HL-60/S4 treated with retinoic acid at 250 ng/mL for 4 days and 3 days (cell line): Measurements from ENCODE around the gene NPIPA3.
"Not testable (repeated sequence)": the region's sequence is repeated elsewhere in the genome, so short reads cannot be mapped to it uniquely, and the experiment has no call there.

Experiments
- in situ Hi-C: fragments of 300-500 bp; cut with MboI; formaldehyde crosslinking; loops from 2 replicates; pipeline ENCODE4 v1.7.0; 2022; ENCODE audit warnings: low sequenced_read_pairs

Gene NPIPA3

GRCh38 chr16:14703156-14704011 lies at the start of gene NPIPA3:
Gene NPIPA3 (plus strand): TSS chr16:14703411. CDS start chr16:14708944, 5,533 bp downstream.
- in situ Hi-C loops, result not testable (repeated sequence)

- in situ Hi-C loops, result no loop called here
Measured at GRCh38 chr16:14658063-14658462, 45.1 kb upstream of the NPIPA3 start.

GRCh38 chr16:14667347-14668266 lies 35.6 kb upstream of the NPIPA3 start:
- in situ Hi-C loops, result no loop called here

GRCh38 chr16:14668556-14669223 lies 34.5 kb upstream of the NPIPA3 start:
- in situ Hi-C loops, result no loop called here

GRCh38 chr16:14669776-14670175 lies 33.4 kb upstream of the NPIPA3 start:
- in situ Hi-C loops, result no loop called here

- in situ Hi-C loops, result no loop called here
Measured at GRCh38 chr16:14672403-14672971, 30.7 kb upstream of the NPIPA3 start.

- in situ Hi-C loops, result no loop called here
Measured at GRCh38 chr16:14676633-14677032, 26.6 kb upstream of the NPIPA3 start.

GRCh38 chr16:14677627-14678026 lies 25.6 kb upstream of the NPIPA3 start:
- in situ Hi-C loops, result no loop called here

- in situ Hi-C loops, result no loop called here
Measured at GRCh38 chr16:14678748-14679497, 24.3 kb upstream of the NPIPA3 start.

- in situ Hi-C loops, result not testable (repeated sequence)
Measured at GRCh38 chr16:14680396-14680795, 22.8 kb upstream of the NPIPA3 start.

- in situ Hi-C loops, result no loop called here
Measured at GRCh38 chr16:14681115-14681514, 22.1 kb upstream of the NPIPA3 start.

- in situ Hi-C loops, result no loop called here
Measured at GRCh38 chr16:14682121-14682520, 21.1 kb upstream of the NPIPA3 start.

- in situ Hi-C loops, result not testable (repeated sequence)
Measured at GRCh38 chr16:14685870-14686793, 17.1 kb upstream of the NPIPA3 start.

- in situ Hi-C loops, result not testable (repeated sequence)
Measured at GRCh38 chr16:14694129-14694528, 9.1 kb upstream of the NPIPA3 start, which contains the start of gene PLA2G10. Gene PLA2G10 (minus strand): TSS chr16:14694308. CDS start chr16:14694229, 79 bp downstream.

- in situ Hi-C loops, result not testable (repeated sequence)
Measured at GRCh38 chr16:14701859-14702258, 1.4 kb upstream of the NPIPA3 start.

- in situ Hi-C loops, result not testable (repeated sequence)
Measured at GRCh38 chr16:14702672-14703071, 539 bp upstream of the NPIPA3 start.

GRCh38 chr16:14733233-14733632 lies 30.0 kb downstream of the NPIPA3 start:
- in situ Hi-C loops, result not testable (repeated sequence)

GRCh38 chr16:14740832-14741385 lies 37.7 kb downstream of the NPIPA3 start:
- in situ Hi-C loops, result not testable (repeated sequence)
